HG02981 (cell line): ENCODE measurements around the gene YJU2.
"Not testable (repeated sequence)": the region's sequence is repeated elsewhere in the genome, so short reads cannot be mapped to it uniquely, and the experiment has no call there.

Experiments
- ATAC-seq: cut with Tn5 transposase; IDR thresholded peaks from one replicate; pipeline ENCODE4 v1.9.1; 2021; ENCODE audit warnings: mild to moderate bottlenecking, moderate library complexity; ENCODE audit not compliant: unreplicated experiment

YJU2 gene

DNA sequence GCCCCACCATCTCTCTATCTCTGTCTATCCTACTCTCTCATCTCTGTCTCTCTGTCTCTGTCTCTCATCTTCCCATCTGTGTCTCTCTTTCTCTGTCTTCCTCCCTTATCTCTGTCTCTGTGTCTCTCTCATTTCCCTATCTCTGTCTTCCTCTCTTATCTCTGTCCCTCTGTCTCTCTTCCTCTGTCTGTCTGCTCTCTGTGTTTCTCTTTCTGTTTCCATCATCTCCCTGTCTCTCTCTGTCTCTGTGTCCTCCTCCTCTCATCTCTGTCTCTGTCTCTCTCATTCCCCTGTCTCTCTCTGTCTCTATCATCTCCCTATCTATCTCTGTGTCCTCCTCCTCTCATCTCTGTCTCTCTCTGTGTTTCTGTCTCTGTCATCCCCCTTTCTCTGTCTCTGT, 19.1 kb upstream of the YJU2 start:
- ATAC-seq: no peak

DNA sequence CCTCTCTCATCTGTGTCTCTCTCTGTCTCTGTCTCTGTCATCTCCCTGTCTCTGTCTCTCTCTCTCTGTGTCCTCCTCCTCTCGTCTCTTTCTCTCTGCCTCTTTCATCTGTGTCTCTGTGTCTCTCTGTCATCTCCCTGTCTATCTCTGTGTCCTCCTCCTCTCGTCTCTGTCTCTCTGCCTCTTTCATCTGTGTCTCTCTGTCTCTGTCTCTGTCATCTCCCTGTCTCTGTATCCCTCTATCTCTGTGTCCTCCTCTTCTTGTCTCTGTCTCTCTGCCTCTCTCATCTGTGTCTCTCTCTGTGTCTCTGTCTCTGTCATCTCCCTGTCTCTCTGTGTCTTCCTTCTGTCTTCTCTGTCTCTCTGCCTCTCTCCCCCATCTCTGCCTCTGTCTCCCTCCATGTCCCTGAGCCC, 18.1 kb upstream of the YJU2 start:
- ATAC-seq: no peak

DNA sequence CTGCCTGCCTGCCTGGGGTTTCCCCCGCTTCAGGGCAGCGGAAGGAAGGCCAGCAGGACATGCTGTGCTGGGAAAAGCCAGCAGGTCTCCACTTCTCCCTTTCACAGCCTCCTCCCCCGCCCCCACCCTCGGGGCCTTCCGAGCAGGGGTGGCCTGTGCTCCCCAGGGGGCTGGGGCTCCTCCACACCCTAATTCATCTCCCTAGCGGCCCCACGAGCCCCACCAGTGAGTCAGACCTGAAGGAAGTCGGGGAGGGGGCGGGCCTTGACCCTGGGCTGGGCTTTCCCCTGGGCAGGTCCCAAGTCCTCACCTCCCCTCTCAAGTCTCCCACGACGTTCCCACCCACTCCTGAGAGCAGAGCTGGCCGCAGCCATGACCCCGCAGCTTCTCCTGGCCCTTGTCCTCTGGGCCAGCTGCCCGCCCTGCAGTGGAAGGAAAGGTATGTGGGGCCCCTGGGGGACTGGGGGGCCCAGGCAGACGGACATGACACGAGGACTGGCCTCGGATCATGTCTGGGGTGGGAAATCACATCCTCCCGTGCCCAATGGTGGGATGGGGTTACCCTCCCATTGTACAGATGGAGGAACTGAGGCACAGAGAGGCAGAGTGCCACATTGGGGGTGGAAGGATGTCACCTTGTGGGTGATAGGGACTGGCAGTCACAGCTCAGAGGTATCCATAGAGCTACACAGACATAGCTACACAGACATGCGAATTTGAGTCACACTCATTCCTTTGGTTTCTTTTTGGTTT, 17.5 kb upstream of the YJU2 start, which contains the start of gene EBI3:
EBI3 (plus strand) TSS at position 345 of the 753 bp plus-strand sequence; CDS start at position 373, 28 bp downstream.
- peak; percentile 54 for ATAC-seq

DNA sequence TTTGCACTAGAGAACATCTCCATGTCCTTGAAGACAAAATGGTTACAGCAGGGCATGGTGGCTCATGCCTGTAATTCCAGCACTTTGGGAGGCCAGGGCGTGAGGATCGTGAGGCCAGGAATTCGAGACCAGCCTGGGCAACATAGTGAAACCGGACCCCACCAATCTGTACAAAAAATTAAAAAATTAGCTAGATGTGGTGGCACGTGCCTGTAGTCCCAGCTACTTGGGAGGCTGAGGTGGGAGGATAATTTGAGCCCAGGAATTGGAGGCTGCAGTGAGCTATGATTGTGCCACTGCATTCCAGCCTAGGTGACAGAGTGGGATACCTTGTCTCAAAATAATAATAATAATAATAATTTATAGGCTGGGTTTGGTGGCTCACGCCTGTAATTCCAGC, 16.6 kb upstream of the YJU2 start:
- not testable (repeated sequence) for ATAC-seq

DNA sequence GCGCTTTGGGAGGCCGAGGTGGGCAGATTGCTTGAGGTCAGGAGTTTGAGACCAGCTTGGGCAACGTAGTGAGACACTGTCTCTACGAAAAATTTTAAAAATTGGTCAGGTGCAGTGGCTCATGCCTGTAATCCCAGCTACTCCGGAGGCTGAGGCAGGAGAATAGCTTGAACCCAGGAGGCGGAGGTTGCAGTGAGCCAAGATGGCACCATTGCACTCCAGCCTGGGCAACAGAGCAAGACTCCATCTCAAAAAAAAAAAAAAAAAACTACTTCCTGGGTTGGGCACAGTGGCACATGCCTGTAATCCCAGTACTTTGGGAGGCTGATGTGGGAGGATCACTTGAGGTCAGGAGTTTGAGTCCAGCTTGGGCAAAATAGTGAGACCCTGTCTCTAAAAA, 15.4 kb upstream of the YJU2 start:
- not testable (repeated sequence) for ATAC-seq

DNA sequence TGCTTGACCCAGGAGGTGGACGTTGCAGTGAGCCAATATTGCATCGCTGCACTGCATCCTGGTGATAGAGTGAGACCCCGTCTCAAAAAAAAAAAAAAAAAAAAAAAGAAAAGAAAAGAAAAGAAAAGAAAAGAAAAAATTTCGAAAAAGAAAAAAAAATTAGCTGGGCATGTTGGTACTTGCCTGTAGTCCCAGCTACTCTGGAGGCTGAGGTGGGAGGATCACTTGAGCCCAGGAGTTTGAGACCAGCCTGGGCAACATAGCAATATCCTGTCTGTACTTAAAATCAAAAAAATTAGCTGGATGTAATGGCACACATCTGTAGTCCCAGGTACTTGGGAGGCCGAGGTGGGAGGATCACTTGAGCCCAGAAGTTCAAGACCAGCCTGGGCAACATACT, 14.7 kb upstream of the YJU2 start:
- ATAC-seq: not testable (repeated sequence)

DNA sequence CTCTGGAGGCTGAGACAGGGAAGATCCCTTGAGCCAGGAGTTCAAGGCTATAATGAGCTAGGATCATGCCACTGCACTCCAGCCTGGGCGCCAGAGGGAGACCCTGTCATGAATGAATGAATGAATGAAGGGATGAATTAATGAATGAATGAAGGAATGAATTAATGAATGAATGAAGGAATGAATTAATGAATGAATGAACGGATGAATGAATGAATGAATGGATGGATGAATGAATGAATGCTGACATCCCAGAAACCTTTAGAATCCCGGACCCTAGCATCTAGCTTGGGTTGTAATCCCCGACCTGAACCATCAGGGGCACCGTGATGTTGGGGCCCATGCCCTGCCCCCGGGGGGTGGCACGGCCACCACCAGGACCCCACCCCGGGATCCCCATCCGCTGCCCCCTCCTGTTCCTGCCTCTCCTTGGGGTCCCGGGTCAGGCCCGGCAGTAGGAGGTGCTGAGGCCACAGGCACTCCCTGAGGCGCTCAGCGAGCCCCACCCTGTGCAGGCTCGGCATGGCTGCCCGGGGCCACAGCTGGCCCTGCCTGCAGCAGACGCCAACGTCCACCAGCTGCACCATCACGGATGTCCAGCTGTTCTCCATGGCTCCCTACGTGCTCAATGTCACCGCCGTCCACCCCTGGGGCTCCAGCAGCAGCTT, 14.1 kb upstream of the YJU2 start:
- ATAC-seq: no peak

DNA sequence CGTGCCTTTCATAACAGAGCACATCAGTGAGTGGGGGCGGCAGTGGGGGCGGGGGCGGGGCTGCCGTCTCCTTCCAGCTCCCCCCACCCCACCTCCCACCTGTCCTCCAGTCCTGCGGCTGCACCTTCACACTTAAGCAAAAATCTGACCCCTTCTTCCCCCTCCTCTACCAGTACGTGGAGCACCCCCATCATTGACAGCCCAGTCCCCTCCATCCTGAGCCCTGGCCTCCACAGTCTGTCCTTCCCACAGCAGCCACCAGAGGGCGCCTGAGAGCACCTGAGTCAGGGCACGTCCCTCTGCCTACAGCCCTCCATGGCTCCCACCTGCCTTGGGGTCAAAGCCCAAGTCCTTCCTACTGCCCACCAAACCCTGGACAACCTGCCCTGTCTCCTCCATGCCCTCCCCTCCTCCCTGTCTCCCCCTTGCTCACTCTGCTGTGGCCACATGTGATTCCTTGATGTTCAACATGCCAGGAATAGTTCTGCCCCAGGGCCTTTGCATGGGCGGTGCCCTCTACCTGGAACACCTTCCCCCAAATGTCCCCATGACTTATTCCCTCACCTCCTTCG, 13.5 kb upstream of the YJU2 start:
- ATAC-seq: no peak

DNA sequence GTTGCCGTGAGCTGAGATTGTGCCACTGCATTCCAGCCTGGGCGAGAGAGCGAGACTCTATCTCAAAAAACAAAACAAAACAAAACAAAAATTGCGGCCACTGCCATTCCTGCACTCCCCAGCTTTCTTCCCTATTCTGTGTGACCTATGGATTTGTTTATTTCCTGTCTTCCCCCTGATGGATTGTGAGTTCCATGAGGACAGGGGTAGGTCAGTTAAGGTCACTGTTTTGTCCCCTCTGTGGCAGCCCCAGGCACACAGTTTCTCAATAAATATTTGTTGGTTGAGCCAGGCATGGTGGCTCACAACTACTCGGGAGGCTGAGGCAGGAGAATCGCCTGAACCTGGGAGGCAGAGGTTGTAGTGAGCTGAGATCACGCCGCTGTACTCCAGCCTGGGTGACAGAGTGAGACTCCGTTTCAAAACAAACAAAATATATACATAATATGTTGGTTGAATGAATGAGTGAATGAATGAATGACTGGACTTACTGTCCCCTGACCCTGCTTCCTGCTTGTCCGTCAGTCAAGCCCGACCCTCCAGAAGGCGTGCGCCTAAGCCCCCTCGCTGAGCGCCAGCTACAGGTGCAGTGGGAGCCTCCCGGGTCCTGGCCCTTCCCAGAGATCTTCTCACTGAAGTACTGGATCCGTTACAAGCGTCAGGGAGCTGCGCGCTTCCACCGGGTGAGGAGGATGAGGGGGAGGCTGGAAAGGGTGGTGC, 12.6 kb upstream of the YJU2 start:
- no peak for ATAC-seq

DNA sequence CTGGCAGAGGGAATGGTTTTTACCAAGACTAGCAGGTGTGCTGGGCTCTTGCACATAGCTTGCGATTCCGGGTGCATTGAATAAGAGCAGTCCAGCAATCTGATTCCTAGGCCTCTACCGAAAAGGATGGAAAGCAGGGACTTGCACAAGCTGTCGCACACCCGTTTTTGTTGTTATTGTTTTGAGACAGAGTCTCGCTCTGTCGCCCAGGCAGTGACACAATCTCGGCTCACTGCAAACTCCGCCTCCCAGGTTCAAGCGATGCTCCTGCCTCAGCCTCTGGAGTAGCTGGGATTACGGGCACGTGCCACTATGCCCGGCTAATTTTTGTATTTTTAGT, 12.0 kb upstream of the YJU2 start:
- no peak for ATAC-seq

DNA sequence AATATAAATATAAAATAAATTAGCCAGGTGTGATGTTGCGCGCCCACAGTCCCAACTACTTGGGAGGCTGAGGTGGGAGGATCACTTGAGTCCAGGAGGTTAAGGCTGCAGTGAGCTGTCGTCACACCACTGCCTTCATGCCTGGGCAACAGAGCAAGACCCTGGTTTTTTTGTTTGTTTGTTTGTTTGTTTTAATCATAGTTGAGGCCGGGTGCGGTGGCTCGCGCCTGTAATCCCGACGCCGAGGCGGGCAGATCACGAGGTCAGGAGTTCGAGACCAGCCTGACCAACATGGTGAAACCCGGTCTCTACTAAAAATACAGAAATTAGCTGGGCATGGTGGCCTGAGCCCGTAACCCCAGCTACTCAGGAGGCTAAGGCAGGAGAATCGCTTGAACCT, 9.4 kb upstream of the YJU2 start:
- not testable (repeated sequence) for ATAC-seq

DNA sequence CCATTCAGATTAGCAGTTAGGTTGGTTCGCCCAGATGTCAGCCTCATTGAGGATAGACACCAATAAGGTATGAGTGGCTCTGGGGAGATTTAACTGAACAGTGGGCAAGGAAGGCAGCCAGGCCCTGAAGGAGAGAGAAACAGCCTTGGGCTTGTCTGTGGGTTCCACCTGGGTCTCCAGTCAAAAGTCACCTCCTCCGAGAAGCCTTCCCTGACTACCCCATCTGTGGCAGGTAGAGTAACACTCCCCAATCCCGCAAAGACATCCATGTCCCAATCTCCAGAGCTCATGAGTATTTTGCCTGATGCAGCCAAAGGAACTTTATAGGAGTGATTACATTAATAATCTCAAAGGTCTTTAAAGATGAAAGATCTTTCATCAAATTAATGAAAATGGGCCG, 8.0 kb upstream of the YJU2 start:
- ATAC-seq: no peak

DNA sequence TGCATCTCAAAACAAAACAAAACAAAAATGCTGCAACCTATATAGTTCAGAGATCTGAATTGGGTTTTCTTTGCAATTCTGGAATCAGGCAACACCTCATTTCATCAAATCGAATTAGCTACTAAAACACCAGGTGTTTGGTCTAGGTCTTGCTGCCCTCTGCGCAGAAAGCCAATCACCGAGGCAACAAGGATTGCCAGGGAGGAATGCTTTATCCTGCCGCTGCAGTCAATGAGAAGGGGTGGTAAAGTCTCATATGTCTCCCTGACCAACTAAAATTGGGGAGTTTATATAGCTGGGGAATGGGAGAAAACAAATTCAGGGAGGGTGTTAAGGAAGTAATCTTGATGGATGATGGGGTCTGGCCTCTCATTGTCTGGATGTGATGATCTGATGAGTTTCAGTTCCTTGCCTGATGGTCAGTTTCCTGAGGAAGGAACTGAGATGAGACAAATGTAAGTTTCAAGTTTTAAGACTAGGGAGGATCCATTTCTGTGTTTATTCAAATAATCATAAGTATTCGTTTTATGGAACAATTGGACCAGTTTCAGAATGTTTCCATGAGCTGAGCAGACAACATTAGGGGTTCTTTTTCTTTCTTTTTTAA, 5.0 kb upstream of the YJU2 start:
- no peak for ATAC-seq

DNA sequence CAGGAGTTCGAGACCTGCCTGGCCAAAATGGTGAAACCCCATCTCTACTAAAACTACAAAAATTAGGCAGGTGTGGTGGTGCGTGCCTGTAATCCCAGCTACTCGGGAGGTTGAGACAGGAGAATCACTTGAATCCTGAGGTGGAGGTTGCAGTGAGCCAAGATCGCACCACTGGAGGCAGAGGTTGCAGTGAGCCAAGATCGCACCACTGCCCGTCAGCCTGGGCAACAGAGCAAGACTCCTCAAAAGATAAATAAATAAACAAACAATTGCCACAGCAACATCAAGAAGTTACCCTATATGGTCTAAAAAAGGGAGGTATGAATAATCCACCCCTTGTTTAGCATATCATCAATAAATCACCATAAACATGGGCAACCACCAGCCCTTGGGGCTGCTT, 942 bp upstream of the YJU2 start:
- ATAC-seq: not testable (repeated sequence)

DNA sequence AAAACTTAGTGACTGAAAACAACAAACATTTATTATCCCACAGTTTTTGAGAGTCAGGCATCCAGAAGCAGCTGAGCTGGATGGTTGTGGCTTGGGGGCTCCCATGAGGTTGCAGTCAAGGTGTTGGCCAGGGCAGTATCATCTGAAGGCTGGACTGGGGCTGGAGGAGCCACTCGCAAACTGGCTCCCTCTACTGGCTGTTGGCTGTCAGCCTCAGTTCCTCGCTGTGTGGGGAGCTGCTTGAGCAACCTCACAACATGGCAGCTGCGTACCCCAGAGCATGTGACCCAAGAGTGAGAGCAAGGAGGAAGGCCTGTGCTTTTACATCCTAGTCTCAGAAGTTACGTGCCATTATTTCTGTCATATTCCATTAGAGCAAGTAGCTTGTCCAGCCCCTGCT, 9.7 kb downstream of the YJU2 start:
- ATAC-seq: no peak

DNA sequence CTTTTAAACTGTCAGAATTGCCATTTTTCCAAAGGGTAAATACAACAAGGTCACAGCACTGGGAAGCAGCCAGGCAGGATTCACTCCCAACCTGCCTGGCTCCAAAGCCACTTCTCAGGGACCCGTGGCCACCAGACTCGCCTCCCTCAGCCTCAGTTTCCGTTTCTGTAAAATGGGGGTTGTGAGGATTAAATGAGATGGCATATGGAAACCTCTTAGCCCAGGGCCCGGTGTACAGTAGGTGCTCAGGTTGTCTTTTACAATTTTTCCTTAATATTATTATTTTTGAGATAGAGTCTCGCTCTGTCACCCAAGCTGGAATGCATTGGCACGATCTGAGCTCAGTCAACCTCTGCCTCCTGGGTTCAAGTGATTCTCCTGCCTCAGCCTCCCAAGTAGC, 10.1 kb downstream of the YJU2 start:
- ATAC-seq: no peak

DNA sequence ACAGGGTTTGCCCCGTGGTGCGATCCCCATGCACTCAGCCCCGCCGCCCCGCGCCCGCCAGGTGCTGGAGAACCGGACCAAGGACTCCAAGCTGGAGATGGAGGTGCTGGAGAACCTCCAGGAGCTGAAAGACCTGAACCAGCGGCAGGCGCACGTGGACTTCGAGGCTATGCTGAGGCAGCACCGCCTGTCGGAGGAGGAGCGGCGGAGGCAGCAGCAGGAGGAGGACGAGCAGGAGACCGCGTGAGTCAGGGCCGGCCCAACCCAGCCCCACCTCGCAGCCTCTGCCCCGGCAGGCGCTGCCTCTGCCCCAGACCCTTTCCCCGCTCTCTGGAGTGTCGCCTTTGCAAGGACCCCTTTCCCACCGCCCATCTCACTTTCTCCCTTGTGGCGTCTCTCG, 11.3 kb downstream of the YJU2 start:
- ATAC-seq: no peak

DNA sequence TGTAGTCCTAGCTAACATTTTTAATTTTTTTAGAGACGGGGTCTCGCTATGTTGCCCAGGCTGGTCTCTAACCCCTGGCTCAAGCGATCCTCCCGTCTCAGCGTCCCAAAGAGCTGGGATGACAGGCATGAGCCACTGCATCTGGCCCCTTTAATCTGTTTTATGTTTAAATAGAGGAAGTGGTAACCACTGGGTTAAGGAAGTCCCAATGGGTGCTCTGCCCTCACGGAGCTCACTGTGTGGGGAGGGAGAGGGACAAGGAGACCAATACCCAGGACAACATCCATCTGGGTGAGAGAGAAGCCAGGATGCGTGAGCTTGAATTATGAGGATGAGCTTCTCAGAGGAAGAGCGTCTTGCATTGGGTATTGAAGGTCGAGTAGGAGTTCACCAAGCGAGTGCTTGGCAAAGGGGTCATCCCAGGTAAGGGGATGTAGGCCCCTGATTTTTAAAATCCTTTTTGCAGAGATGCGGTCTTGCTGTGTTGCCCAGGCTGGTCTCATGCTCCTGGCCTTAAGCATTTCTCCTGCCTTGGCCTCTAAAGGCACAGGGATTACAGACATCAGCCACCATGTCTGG, 13.8 kb downstream of the YJU2 start:
- ATAC-seq: no peak

DNA sequence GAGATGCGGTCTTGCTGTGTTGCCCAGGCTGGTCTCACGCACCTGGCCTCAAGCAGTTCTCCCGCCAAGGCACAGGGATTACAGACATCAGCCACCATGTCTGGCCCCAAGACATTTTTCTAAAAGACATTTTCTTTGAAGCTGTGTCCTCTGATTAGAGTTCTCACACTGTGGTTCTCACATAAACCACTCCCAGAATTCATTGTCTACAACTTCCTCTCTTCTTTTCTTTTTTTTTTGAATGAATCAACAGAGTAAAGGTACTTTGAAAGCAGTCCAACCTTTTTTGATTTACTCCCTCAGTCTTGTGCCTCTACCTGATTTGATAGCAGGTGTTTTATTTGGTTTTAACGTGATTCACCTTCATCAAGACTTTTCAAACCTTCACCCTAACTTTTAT, 17.9 kb downstream of the YJU2 start:
- ATAC-seq: no peak

DNA sequence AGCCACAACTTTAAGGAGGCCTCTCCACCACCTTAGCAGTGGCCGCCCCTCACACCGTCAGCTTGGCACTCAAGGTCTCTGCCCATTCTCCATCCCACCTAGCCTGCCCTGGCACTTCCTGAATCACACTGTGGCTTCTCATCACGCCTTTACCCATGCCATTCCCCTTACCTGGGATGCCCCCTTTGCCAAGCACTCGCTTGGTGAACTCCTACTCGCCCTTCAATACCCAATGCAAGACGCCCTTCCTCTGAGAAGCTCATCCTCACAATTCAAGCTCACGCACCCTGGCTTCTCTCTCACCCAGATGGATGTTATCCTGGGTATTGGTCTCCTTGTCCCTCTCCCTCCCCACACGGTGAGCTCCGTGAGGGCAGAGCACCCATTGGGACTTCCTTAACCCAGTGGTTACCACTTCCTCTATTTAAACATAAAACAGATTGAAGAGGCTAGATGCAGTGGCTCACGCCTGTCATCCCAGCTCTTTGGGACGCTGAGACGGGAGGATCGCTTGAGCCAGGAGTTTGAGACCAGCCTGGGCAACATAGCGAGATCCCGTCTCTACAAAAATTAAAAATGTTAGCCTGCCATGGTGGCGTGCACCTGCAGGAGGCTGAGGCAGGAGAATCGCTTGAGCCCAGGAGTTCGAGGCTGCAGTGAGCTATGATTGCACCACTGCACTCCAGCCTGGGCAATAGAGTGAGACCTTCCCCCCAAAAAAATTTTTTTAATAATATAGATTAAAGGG, 19.5 kb downstream of the YJU2 start:
- no peak for ATAC-seq
